Uterus (tissue), 2 donors: Measurements from ENCODE around the gene RIPOR2.

ENCODE experiments used
- POLR2A ChIP-seq, 2 donors: fragments of 450-650 bp; IDR thresholded peaks; one replicate each; pipeline ENCODE4 v1.6.1; 2016; ENCODE audit warnings: antibody characterized with exemption in 2 of 2, mild to moderate bottlenecking in 1 of 2, moderate library complexity in 1 of 2
- TF ChIP-seq, protein P1 (sequence below), 4 experiments: fragments of 200-600 bp in 2 of 4; fragments of 450-650 bp in 2 of 4; sonication (generic) in 2 of 4; IDR thresholded peaks; one replicate each; pipeline ENCODE4 v1.5.1; 2016 to 2019; ENCODE audit warnings: antibody characterized with exemption in 4 of 4, mild to moderate bottlenecking in 2 of 4, moderate library complexity in 1 of 4

DNA sequence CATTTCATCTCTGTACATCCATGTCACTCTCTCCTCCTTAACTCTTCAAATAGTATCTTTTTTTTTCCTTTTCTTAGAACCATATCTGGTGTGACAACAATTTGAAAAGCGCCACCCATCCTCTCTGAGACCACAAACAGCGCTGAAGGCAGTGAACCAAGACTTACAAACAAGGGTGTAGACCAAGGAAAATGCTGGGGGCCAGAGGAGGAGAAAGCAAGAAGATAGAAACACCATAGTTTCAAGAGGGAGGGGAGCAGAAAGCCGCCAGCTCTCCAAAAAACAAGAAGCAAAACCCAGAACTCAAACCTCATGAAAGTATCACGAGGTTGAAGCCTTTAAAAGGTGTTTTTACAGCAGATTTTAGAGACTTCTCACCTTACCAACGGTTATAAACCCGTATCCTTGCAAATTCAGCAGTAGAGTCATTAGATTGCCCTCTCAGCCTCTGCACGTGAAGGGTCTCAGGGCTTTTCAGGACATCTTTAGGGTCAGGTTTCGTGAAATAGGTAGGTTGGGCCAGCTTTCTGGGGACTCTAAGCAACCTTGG is 13.3 kb upstream of the RIPOR2 start:
- TF ChIP-seq, protein P1, sequence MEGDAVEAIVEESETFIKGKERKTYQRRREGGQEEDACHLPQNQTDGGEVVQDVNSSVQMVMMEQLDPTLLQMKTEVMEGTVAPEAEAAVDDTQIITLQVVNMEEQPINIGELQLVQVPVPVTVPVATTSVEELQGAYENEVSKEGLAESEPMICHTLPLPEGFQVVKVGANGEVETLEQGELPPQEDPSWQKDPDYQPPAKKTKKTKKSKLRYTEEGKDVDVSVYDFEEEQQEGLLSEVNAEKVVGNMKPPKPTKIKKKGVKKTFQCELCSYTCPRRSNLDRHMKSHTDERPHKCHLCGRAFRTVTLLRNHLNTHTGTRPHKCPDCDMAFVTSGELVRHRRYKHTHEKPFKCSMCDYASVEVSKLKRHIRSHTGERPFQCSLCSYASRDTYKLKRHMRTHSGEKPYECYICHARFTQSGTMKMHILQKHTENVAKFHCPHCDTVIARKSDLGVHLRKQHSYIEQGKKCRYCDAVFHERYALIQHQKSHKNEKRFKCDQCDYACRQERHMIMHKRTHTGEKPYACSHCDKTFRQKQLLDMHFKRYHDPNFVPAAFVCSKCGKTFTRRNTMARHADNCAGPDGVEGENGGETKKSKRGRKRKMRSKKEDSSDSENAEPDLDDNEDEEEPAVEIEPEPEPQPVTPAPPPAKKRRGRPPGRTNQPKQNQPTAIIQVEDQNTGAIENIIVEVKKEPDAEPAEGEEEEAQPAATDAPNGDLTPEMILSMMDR (IDR thresholded peaks at IDR 0.05) = no peak
- no peak for TF ChIP-seq POLR2A (IDR thresholded peaks at IDR 0.05)
